HG02610 (cell line): ENCODE results near the gene TPRA1.
"Not testable (repeated sequence)": the region's sequence is repeated elsewhere in the genome, so short reads cannot be mapped to it uniquely, and the experiment has no call there.

Experiments
- ATAC-seq: cut with Tn5 transposase; IDR thresholded peaks from one replicate; pipeline ENCODE4 v1.9.1; 2021; ENCODE audit warnings: mild to moderate bottlenecking, moderate library complexity; ENCODE audit not compliant: unreplicated experiment

The TPRA1 gene

GRCh38 chr3:127616836-127617605 lies 26.5 kb upstream of the TPRA1 start:
- ATAC-seq = no peak

GRCh38 chr3:127615631-127616305 lies 25.2 kb upstream of the TPRA1 start:
- no peak for ATAC-seq

GRCh38 chr3:127614928-127615589 lies 24.5 kb upstream of the TPRA1 start:
- ATAC-seq = no peak

GRCh38 chr3:127613406-127613805 lies 22.9 kb upstream of the TPRA1 start:
- ATAC-seq = no peak

- ATAC-seq = no peak
Measured at GRCh38 chr3:127612966-127613365, 22.4 kb upstream of the TPRA1 start.

- no peak for ATAC-seq
Measured at GRCh38 chr3:127611251-127611650, 20.7 kb upstream of the TPRA1 start.

GRCh38 chr3:127610105-127610504 lies 19.6 kb upstream of the TPRA1 start:
- ATAC-seq = no peak

- ATAC-seq = no peak
Measured at GRCh38 chr3:127608362-127608718, 17.8 kb upstream of the TPRA1 start.

- ATAC-seq = no peak
Measured at GRCh38 chr3:127607675-127608361, 17.3 kb upstream of the TPRA1 start.

GRCh38 chr3:127606981-127607595 lies 16.6 kb upstream of the TPRA1 start:
- ATAC-seq = no peak

GRCh38 chr3:127606086-127606805 lies 15.7 kb upstream of the TPRA1 start:
- no peak for ATAC-seq

GRCh38 chr3:127605547-127605946 lies 15.0 kb upstream of the TPRA1 start:
- not testable (repeated sequence) for ATAC-seq

GRCh38 chr3:127604546-127605165 lies 14.1 kb upstream of the TPRA1 start:
- ATAC-seq = no peak

- no peak for ATAC-seq
Measured at GRCh38 chr3:127604035-127604434, 13.5 kb upstream of the TPRA1 start.

- no peak for ATAC-seq
Measured at GRCh38 chr3:127600749-127601456, 10.4 kb upstream of the TPRA1 start.

- no peak for ATAC-seq
Measured at GRCh38 chr3:127598841-127599570, 8.5 kb upstream of the TPRA1 start.

- no peak for ATAC-seq
Measured at GRCh38 chr3:127597020-127597771, 6.7 kb upstream of the TPRA1 start.

- no peak for ATAC-seq
Measured at GRCh38 chr3:127595303-127595702, 4.8 kb upstream of the TPRA1 start.
